Measurements from ENCODE around the gene CA10.
A peak's percentile ranks its signal among the peaks of the same experiment; 100 is the strongest.

CA10 gene

GRCh38 chr17:52147431-52147830 is 11.1 kb downstream of the CA10 start:
- no peak for DNase-seq (ENCODE audit: low spot score)

- no peak for DNase-seq (ENCODE audit: low spot score)
These were observed 13.0 kb downstream of the CA10 start for GRCh38 chr17:52145476-52145875.

DNA sequence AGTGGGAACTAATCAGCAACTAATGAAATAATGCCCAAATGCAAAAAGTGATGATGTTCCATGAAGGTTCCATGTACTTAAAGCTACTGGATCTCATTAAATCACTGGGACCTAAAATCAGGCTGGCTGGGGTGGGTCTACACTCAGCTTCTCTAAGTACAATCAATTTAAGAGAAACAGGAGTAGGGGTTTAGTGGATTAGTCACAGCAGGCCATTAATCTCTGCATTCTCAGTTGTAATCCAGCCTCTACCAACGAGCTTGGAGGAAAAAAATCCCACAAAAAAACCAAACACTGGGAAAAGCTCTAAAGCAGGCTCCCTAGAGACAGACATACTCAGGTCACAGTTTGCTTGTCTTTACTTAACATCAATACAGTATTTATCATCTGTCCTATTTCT is 15.0 kb downstream of the CA10 start:
- DNase-seq (ENCODE audit: low spot score): no peak

DNA sequence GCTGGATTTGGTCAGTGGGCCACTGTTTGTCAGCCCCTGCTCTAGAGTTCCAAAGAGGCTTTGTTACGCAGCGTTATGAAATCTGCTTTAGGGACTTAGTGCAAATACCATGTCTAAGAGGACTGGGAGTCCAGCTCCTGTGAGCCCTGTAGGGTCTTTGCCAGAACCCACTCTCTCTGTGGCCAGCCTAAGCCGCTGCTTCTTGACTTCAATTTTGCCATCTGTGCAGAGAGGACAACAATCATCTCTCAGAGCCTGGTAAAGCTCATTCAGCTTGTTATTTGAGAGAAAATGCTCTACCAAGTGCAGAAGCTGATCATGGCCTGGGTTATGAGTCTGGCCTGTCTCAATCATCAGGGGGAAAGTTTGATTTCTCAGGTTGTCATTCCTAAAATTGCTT is 17.9 kb downstream of the CA10 start:
- no peak for DNase-seq (ENCODE audit: low spot score)

DNA sequence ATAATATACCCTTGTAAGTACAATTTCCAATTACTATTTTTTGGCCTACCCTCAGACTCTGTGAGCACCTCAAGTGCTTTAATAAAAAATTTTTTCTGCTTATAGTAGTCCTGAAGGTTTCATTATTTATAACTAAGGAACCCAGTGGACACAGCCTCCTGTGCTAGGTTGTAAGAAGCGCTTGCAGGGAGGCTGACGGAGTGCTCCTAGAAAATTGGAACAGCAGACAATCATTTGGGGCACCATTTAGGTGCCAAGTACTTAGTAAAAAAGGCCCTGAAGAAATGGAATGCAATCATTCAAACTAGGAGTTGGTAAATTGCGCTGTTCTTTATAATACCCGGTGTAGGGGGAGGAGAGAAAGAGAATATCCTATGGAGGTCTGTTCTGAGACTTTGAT is 19.8 kb downstream of the CA10 start:
- no peak for DNase-seq (ENCODE audit: low spot score)

- DNase-seq (ENCODE audit: low spot score): no peak
These were observed 20.2 kb downstream of the CA10 start for GRCh38 chr17:52138350-52138749.

GRCh38 chr17:52136166-52136565 is 22.3 kb downstream of the CA10 start:
- DNase-seq (ENCODE audit: low spot score): no peak

DNA sequence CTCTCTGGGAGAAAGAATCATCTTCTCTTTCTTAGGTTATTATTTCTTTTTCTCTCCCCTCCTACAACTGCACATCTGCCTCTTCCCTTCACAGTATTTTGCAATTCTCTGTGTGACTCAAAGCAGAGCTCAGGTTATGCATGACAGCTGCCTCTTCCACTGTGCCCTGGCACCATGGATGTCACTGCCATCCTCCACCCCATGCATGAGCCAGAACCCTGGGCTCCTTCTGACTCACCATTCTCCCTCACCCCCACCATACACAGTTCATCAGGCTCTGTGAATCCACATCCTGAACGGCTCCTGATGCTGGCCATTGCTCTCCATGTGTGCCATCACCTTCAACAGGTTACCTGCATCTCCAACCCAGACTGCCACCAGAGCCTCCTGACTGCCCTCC is 23.9 kb downstream of the CA10 start:
- DNase-seq (ENCODE audit: low spot score): no peak

GRCh38 chr17:52128721-52129120 is 29.8 kb downstream of the CA10 start:
- DNase-seq (ENCODE audit: low spot score): no peak

- DNase-seq (ENCODE audit: low spot score): no peak
These were observed 33.5 kb downstream of the CA10 start for GRCh38 chr17:52124993-52125392.

- DNase-seq (ENCODE audit: low spot score): no peak
These were observed 34.0 kb downstream of the CA10 start for GRCh38 chr17:52124561-52124960.

GRCh38 chr17:52120465-52120864 is 38.0 kb downstream of the CA10 start:
- no peak for DNase-seq (ENCODE audit: low spot score)

DNA sequence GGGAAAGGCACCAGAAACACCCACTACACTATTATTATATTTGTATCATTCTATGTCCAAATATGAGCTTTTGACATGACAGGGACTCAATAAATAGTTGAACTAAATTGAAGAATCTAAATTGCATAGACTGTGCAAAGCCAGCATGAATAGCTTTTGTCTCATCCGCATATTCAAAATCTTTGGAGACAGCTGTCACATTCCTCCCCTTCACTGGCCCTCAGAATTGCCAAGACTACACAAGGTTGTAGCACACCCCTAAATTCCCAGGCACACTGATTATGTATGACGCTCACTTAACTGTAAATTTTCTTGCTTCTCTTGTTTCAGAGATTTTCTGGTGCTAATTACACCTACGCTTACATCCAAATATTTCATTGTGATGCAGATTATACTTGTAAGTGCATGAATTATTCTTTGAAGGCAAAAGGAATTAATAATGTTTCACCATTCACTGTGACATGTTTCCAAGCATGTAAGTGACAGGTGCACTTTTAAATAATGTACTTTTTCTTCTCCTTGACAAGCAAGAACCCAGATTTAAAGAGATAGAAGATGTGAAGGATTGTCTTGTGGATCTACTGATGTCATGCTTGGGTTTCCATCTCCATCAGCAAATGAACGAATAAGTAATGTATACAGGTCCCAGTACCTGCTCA is 47.5 kb downstream of the CA10 start:
- peak; percentile 26 for DNase-seq (ENCODE audit: low spot score)

GRCh38 chr17:52106638-52107261 is 51.8 kb downstream of the CA10 start:
- peak; percentile 33 for DNase-seq (ENCODE audit: low spot score)

GRCh38 chr17:52106072-52106471 is 52.4 kb downstream of the CA10 start:
- no peak for DNase-seq (ENCODE audit: low spot score)

DNA sequence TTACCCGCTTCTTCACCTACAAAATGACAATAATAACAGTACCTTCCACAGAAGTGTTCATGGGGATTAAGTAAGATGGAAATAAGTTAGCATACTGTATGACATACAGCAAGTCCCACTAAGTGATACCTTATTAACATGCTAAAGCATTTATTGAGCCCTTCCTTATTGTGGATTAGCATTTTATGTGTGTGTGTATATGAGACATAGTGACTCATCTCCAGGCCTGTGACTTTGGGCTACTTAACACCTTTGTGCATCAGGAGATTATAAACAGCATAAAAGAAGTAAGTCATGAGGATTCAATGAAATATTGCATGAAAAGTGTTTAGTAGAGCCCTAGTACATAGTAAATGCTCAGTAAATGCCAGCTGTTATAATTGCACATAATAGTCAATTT is 52.9 kb downstream of the CA10 start:
- no peak for DNase-seq (ENCODE audit: low spot score)

DNA sequence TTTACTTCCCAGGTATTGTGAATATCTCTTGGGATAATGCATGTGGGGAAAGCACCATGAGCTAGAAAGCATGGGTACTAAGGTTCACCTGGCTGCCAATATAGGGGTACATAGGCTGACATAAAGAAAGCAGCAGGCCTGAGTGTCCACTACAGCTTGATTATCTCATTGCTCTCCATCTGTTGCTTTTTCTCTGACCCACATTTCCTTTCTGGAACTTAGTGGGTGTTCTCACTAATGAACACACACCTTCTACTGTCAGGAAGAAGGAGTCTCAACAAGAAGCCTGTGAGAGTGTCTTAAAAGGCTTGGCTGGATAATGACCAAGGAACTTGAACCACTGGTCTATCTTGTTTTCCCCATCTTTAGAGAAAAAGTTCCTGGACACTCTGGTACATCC is 62.5 kb downstream of the CA10 start:
- DNase-seq (ENCODE audit: low spot score): no peak

DNA sequence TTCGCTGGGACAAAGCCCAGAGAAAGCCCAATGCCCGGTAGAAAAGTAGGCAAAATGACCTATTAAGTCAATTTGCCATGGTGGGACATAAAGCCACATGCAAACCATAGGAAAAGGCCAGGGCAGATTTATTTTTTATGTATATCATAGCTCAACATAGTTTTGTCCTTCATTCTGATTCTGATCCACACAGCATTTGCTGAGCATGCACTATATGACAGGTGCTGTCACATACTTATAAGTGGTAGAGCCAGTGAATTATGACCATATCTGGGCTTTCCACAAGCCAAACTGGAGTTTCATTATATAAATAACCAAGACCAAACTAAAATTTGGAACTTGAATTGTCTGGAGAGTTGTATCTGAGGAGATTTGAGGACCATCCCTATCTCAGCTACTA is 74.3 kb downstream of the CA10 start:
- no peak for DNase-seq (ENCODE audit: low spot score)

- DNase-seq (ENCODE audit: low spot score): no peak
These were observed 79.0 kb downstream of the CA10 start for GRCh38 chr17:52079496-52079895.

DNA sequence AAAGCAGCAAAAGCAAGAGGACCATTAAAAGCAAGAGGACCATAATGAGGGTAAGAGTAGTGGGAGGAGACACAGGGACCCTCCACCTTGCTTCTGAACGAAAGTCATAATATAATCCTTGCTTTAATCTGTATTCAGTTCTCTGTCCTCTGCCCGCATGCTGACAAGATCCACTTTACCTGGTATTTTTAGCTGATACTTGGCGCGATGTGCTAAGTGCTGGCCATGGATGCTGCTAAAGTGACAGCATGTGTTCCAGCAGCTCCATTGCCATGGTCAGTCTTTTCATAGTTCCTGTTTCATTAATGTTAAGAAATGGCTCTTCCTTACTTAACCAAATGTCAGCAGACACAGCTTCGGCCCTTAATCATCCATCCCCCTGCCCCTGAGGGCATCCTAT is 86.8 kb downstream of the CA10 start:
- no peak for DNase-seq (ENCODE audit: low spot score)

GRCh38 chr17:52064791-52065211 is 93.7 kb downstream of the CA10 start:
- DNase-seq (ENCODE audit: low spot score): no peak

DNA sequence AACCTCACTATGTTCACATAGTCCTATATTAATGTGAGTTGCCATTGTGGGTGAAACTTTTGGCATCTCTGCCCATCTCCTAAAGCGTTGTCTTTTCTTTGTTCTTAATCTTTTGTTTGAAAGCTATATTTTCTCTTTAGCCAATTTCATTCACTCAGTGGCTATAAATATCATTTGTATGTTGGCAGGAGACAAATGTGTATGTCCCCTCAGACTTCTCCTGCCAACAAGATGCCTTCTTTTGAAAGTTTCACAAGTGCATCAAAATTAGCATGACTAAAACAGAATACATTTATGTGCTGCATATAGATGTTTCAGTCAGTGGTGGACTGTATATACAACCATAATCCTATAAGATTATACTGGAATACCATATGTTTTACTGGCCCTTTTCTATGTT is 109.0 kb downstream of the CA10 start:
- DNase-seq (ENCODE audit: low spot score): no peak

GRCh38 chr17:52049051-52049450 is 109.5 kb downstream of the CA10 start:
- no peak for DNase-seq (ENCODE audit: low spot score)

All from putamen (tissue), 1 donor.